Ovary (tissue), 9 donors: ENCODE data around the gene BRSK2. TPM values are rescaled to one million over a fixed set of nuclear protein-coding genes. Genes with fewer than 3 reads are reported as not detected.

Source experiments
- DNase-seq, 5 donors: peaks; one replicate each; pipeline ENCODE4 v3.0.0-alpha.2; 2019 to 2020
- H3K27ac ChIP-seq, 2 donors: fragments of 200-600 bp; one replicate each; pipeline versions ENCODE4 v1.5.1 to v1.8.0; 2019 to 2022
- H3K27me3 ChIP-seq: fragments of 200-600 bp; one replicate; pipeline ENCODE4 v1.8.0; 2022
- H3K36me3 ChIP-seq: fragments of 200-600 bp; sonication (generic); one replicate; pipeline ENCODE4 v1.5.1; 2019
- H3K4me1 ChIP-seq: one replicate; pipeline ENCODE4 v1.8.1; 2013; ENCODE audit warnings: mild to moderate bottlenecking, moderate library complexity; ENCODE audit not compliant: insufficient read depth
- H3K4me3 ChIP-seq: fragments of 200-600 bp; sonication (generic); one replicate; pipeline ENCODE4 v1.5.1; 2017
- H3K9me3 ChIP-seq, 2 donors: fragments of 200-600 bp in 1 of 2; sonication (generic) in 1 of 2; one replicate each; pipeline versions ENCODE4 v1.5.1 to v1.8.1; 2013 to 2019; ENCODE audit warnings: mild to moderate bottlenecking in 1 of 2, moderate library complexity in 1 of 2
- EP300 ChIP-seq: sonication (generic); formaldehyde crosslinking; IDR thresholded peaks from one replicate; pipeline ENCODE4 v1.6.1; 2017; ENCODE audit warnings: antibody characterized with exemption
- POLR2A ChIP-seq: fragments of 450-650 bp; IDR thresholded peaks from one replicate; pipeline ENCODE4 v1.6.1; 2017; ENCODE audit warnings: antibody characterized with exemption, mild to moderate bottlenecking, moderate library complexity
- WGBS, 3 donors: extraction: QIAGEN DNeasy Blood & Tissue Kit in 1 of 3; methylation state at CpG; one replicate each; pipeline versions ENCODE4 v1.1.5 to v1.1.7; 2013 to 2017; 5-methylcytosine and 5-hydroxymethylcytosine counted together
- intact Hi-C, 4 donors: fragments of 100-400 bp; cut with DNase I; formaldehyde crosslinking; loops; one replicate each; pipeline versions ENCODE4 v1.11.0 to v1.15.1; 2022 to 2023
- polyA plus RNA-seq, 2 donors: library from polyadenylated mRNA; stranded (reverse); fragments of 200-250 nt in 1 of 2; fragments of 350-450 nt in 1 of 2; fragmentation: Illumina TruSeq in 1 of 2; extraction: RNeasy Lipid Tissue Mini Kit (QIAGEN cat#74804) in 1 of 2; gene quantifications; one replicate each; pipeline ENCODE4 v1.2.3, GENCODE V29; 2013 to 2014
- total RNA-seq, 7 donors: library from RNA; depleted of rRNA in 2 of 7; stranded (reverse); fragments of >200 nt in 2 of 7; fragmentation: NEBNext Ultra II Directional in 3 of 7; extraction: Animal tissue kit (Norgen Biotek cat#: 25700) in 3 of 7; gene quantifications; one replicate each; pipeline versions ENCODE4 v1.1.0 to v1.2.4, GENCODE V29; 2016 to 2023
- TF ChIP-seq, protein P1 (sequence below), 3 donors: fragments of 450-650 bp in 2 of 3; fragments of 200-600 bp in 1 of 3; IDR thresholded peaks; one replicate each; pipeline versions ENCODE4 v1.5.1 to v1.8.0; 2016 to 2022; ENCODE audit warnings: antibody characterized with exemption in 3 of 3, mild to moderate bottlenecking in 1 of 3
- donor health status: DM: no; HTN: no; CAD: no; lungs with moderate emphysema.
- donor health status: DM: no; HTN: no; CAD: no.
- donor health status: Bipolar disorder and iron deficiency.
- donor health status: DM: yes; HTN: yes; CAD: no.
- donor health status: DM: no; HTN: no; CAD: no.
- donor health status: DM: yes; HTN: yes; CAD: no.

BRSK2 gene
- total and polyA plus RNA-seq, 9 donors = 0.22 to 1.5 (median 0.52) TPM

- Histone ChIP-seq H3K4me3 (no peak overlapping the region), H3K27ac (no peak overlapping the region), H3K27me3 (no peaks in the 10 kb centered on the region), H3K9me3 (no peaks in the 10 kb centered on the region), H3K36me3 (no peaks in the 10 kb centered on the region), H3K4me1 (no peaks in the 10 kb centered on the region)
- TF ChIP-seq, protein P1, sequence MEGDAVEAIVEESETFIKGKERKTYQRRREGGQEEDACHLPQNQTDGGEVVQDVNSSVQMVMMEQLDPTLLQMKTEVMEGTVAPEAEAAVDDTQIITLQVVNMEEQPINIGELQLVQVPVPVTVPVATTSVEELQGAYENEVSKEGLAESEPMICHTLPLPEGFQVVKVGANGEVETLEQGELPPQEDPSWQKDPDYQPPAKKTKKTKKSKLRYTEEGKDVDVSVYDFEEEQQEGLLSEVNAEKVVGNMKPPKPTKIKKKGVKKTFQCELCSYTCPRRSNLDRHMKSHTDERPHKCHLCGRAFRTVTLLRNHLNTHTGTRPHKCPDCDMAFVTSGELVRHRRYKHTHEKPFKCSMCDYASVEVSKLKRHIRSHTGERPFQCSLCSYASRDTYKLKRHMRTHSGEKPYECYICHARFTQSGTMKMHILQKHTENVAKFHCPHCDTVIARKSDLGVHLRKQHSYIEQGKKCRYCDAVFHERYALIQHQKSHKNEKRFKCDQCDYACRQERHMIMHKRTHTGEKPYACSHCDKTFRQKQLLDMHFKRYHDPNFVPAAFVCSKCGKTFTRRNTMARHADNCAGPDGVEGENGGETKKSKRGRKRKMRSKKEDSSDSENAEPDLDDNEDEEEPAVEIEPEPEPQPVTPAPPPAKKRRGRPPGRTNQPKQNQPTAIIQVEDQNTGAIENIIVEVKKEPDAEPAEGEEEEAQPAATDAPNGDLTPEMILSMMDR (IDR thresholded peaks at IDR 0.05) = no peak
- TF ChIP-seq EP300 (no peak), POLR2A (no peak)
- DNase-seq = no peak
- 69 to 73% (median 71%) methylated on average over 18 to 22 of the region's 22 CpGs for WGBS, 3 donors
- intact Hi-C loops = no loop called here
These were observed 61.4 kb downstream of the BRSK2 start for GRCh38 chr11:1450949-1451710.

- Histone ChIP-seq H3K9me3 (no peaks in the 10 kb centered on the region), H3K4me1 (no peaks in the 10 kb centered on the region), H3K27ac (no peak overlapping the region), H3K36me3 (no peaks in the 10 kb centered on the region), H3K4me3 (no peak overlapping the region), H3K27me3 (no peaks in the 10 kb centered on the region)
- 77 to 83% (median 82%) methylated on average over 27 of the region's 27 CpGs for WGBS, 3 donors
- TF ChIP-seq, protein P1 (IDR thresholded peaks at IDR 0.05) = no peak
- no peak for TF ChIP-seq POLR2A
- TF ChIP-seq EP300 = no peak
- DNase-seq = no peak
- intact Hi-C loops = no loop called here
These were observed 62.2 kb downstream of the BRSK2 start for GRCh38 chr11:1451781-1452470.

DNA sequence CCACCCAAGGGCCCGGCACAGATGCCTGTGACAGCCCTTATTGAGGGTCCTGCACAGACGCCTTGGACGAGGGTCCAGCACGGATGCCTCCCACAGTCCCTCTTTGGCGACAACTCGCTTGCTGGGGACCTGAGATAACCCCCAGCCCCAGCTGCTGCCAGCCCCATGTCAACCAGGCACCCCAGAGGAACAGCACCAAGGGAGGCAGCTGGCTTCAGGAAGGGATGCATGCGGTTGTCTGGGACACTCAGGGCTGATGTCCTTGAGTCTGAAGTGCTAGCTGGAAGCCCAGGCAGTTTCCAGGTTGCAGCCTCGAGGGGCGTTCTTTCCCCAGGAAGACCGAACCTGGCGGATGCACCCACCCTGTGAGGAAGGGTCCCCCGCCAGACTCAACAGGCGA is 63.0 kb downstream of the BRSK2 start:
- H3K4me3 ChIP-seq = no peak overlapping the region
- no peaks in the 10 kb centered on the region for H3K27me3 ChIP-seq
- H3K4me1 ChIP-seq = no peaks in the 10 kb centered on the region
- no peaks in the 10 kb centered on the region for H3K36me3 ChIP-seq
- intact Hi-C loops = no loop called here
- TF ChIP-seq, protein P1 (IDR thresholded peaks at IDR 0.05) = no peak
- TF ChIP-seq POLR2A (no peak), EP300 (no peak)
- 17 to 32% (median 21%) methylated on average over 8 to 13 of the region's 13 CpGs for WGBS, 3 donors
- DNase-seq = no peak
- H3K27ac ChIP-seq = no peak overlapping the region
- no peaks in the 10 kb centered on the region for H3K9me3 ChIP-seq

DNA sequence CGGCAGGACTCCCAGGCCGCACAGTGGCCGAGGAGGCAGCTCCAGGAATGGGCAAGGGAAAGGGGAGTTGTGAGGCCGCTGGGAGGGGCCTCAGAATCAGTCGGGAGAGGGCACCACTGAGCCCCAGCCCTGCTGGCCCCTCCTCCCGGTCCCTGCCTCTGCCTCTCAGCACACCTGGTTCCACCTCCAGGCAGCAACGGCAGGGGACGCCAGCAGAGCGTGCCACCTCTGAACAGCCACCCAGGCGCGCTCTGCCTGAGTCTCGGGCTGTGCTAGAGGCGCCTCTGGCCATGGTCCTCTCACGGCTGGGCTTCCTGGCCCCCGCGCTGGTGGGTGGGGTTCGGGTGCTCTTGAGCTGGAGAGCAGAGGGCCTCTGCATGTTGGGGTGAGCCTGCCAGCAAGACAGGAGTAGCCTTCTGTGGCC is 63.9 kb downstream of the BRSK2 start:
- 13 to 25% (median 23%) methylated on average over 14 to 17 of the region's 17 CpGs for WGBS, 3 donors
- DNase-seq = peak in 1 of 5 donors; percentile 32
- Histone ChIP-seq H3K27ac (no peak overlapping the region), H3K36me3 (no peaks in the 10 kb centered on the region), H3K4me1 (peaks cover 3% of the 10 kb centered on the region), H3K9me3 (no peaks in the 10 kb centered on the region), H3K4me3 (no peak overlapping the region), H3K27me3 (no peaks in the 10 kb centered on the region)
- TF ChIP-seq, protein P1 (IDR thresholded peaks at IDR 0.05) = peak in 2 of 3 donors; percentile 18 to 48
- TF ChIP-seq POLR2A (no peak), EP300 (no peak)
- intact Hi-C loops = no loop called here
